Suprapubic skin (tissue), 4 donors: ENCODE results near the gene CSH1. TPM values are rescaled to one million over a fixed set of nuclear protein-coding genes. Genes with fewer than 3 reads are reported as not detected.
"Not testable (repeated sequence)": the region's sequence is repeated elsewhere in the genome, so short reads cannot be mapped to it uniquely, and the experiment has no call there.

Source experiments
- DNase-seq, 2 donors: peaks; one replicate each; pipeline ENCODE4 v3.0.0-alpha.2; 2019; ENCODE audit warnings: low spot score in 2 of 2
- H3K27ac ChIP-seq: fragments of 200-600 bp; sonication (generic); one replicate; pipeline ENCODE4 v1.5.1; 2019
- H3K27me3 ChIP-seq: fragments of 200-600 bp; sonication (generic); one replicate; pipeline ENCODE4 v1.5.1; 2019
- H3K36me3 ChIP-seq: fragments of 200-600 bp; sonication (generic); one replicate; pipeline ENCODE4 v1.5.1; 2019
- H3K4me1 ChIP-seq: fragments of 200-600 bp; sonication (generic); one replicate; pipeline ENCODE4 v1.5.1; 2019
- H3K4me3 ChIP-seq: fragments of 200-600 bp; sonication (generic); one replicate; pipeline ENCODE4 v1.5.1; 2019; ENCODE audit warnings: mild to moderate bottlenecking
- H3K9me3 ChIP-seq: fragments of 200-600 bp; sonication (generic); one replicate; pipeline ENCODE4 v1.5.1; 2019
- CTCF ChIP-seq, 2 donors: fragments of 200-600 bp in 1 of 2; fragments of 450-650 bp in 1 of 2; sonication (generic) in 1 of 2; IDR thresholded peaks; one replicate each; pipeline ENCODE4 v1.5.1; 2016 to 2019; ENCODE audit warnings: antibody characterized with exemption in 2 of 2, mild to moderate bottlenecking in 1 of 2, moderate library complexity in 1 of 2
- EP300 ChIP-seq: sonication (generic); formaldehyde crosslinking; IDR thresholded peaks from one replicate; pipeline ENCODE4 v1.6.1; 2017; ENCODE audit warnings: antibody characterized with exemption
- POLR2A ChIP-seq, 2 donors: fragments of 450-650 bp; IDR thresholded peaks; one replicate each; pipeline ENCODE4 v1.6.1; 2017; ENCODE audit warnings: antibody characterized with exemption in 2 of 2, mild to moderate bottlenecking in 2 of 2, moderate library complexity in 2 of 2
- POLR2AphosphoS5 ChIP-seq, 3 donors: sonication (generic); formaldehyde crosslinking; IDR thresholded peaks; one replicate each; pipeline ENCODE4 v1.6.1; 2017; ENCODE audit warnings: antibody characterized with exemption in 3 of 3
- WGBS: methylation state at CpG from one replicate; pipeline ENCODE4 v1.1.5; 2018; 5-methylcytosine and 5-hydroxymethylcytosine counted together
- total RNA-seq, 4 donors: library from RNA; depleted of rRNA; stranded (reverse); fragments of >200 nt; gene quantifications; one replicate each; pipeline ENCODE4 v1.1.0, GENCODE V29; 2016

CSH1 gene
- total RNA-seq, 4 donors from 2014 or later, result not detected

GRCh38 chr17:63880706-63881105 lies 15.7 kb downstream of the CSH1 start:
- Histone ChIP-seq H3K27me3 (no peaks in the 10 kb centered on the region), H3K4me3 (no peak overlapping the region), H3K27ac (no peak overlapping the region), H3K36me3 (no peaks in the 10 kb centered on the region), H3K9me3 (no peaks in the 10 kb centered on the region), H3K4me1 (no peaks in the 10 kb centered on the region)
- no peak for TF ChIP-seq POLR2A (IDR thresholded peaks at IDR 0.05)
- TF ChIP-seq CTCF (IDR thresholded peaks at IDR 0.05), result no peak
- TF ChIP-seq POLR2AphosphoS5 (IDR thresholded peaks at IDR 0.05), result no peak
- no peak for TF ChIP-seq EP300
- no CpG with 5 or more reads among the region's 12 CpGs for WGBS
- no peak for DNase-seq

- not testable (repeated sequence) for H3K9me3 ChIP-seq, H3K36me3 ChIP-seq, H3K4me1 ChIP-seq, DNase-seq, H3K4me3 ChIP-seq, H3K27ac ChIP-seq, H3K27me3 ChIP-seq
- 92% methylated on average over 9 of the region's 9 CpGs for WGBS
These were observed 18.0 kb downstream of the CSH1 start for GRCh38 chr17:63878413-63878812.

- 87% methylated on average over 6 of the region's 6 CpGs for WGBS
- not testable (repeated sequence) for H3K36me3 ChIP-seq, H3K4me1 ChIP-seq, H3K4me3 ChIP-seq, DNase-seq, H3K9me3 ChIP-seq, H3K27ac ChIP-seq, H3K27me3 ChIP-seq
These were observed 21.7 kb downstream of the CSH1 start for GRCh38 chr17:63874693-63875092.

- not testable (repeated sequence) for DNase-seq, H3K4me1 ChIP-seq, H3K4me3 ChIP-seq, H3K27me3 ChIP-seq, H3K9me3 ChIP-seq, H3K36me3 ChIP-seq, H3K27ac ChIP-seq
- 81% methylated on average over 4 of the region's 8 CpGs for WGBS
These were observed 22.2 kb downstream of the CSH1 start for GRCh38 chr17:63874061-63874626.

- no CpG with 5 or more reads among the region's 7 CpGs for WGBS
- H3K27me3 ChIP-seq, result not testable (repeated sequence)
These were observed 22.8 kb downstream of the CSH1 start, which contains the start of gene CSH2 for GRCh38 chr17:63873577-63873976. Gene CSH2, minus strand, starts transcription at chr17:63873677. Its CDS starts 63 bp downstream, at chr17:63873614.

GRCh38 chr17:63871646-63872365 lies 24.6 kb downstream of the CSH1 start:
- H3K4me1 ChIP-seq, H3K27me3 ChIP-seq, H3K36me3 ChIP-seq, DNase-seq, H3K9me3 ChIP-seq, H3K27ac ChIP-seq, H3K4me3 ChIP-seq: not testable (repeated sequence)
- WGBS, result 96% methylated on average over 13 of the region's 15 CpGs

More at GRCh38 chr17:63873577-63873976, 22.8 kb downstream of the CSH1 start, which contains the start of gene CSH2:
- not testable (repeated sequence) for H3K36me3 ChIP-seq, H3K27ac ChIP-seq, H3K4me3 ChIP-seq, H3K4me1 ChIP-seq, DNase-seq, H3K9me3 ChIP-seq

- H3K36me3 ChIP-seq, H3K27me3 ChIP-seq, H3K4me1 ChIP-seq, H3K4me3 ChIP-seq, DNase-seq, H3K27ac ChIP-seq, H3K9me3 ChIP-seq: not testable (repeated sequence)
- 77% methylated on average over 4 of the region's 4 CpGs for WGBS
These were observed 26.1 kb downstream of the CSH1 start for GRCh38 chr17:63870292-63870665.

GRCh38 chr17:63869491-63870291 lies 26.7 kb downstream of the CSH1 start:
- DNase-seq, H3K27ac ChIP-seq, H3K36me3 ChIP-seq, H3K27me3 ChIP-seq, H3K9me3 ChIP-seq, H3K4me1 ChIP-seq, H3K4me3 ChIP-seq: not testable (repeated sequence)
- WGBS, result 53% methylated on average over 9 of the region's 9 CpGs

GRCh38 chr17:63866625-63867024 lies 29.7 kb downstream of the CSH1 start:
- not testable (repeated sequence) for H3K4me1 ChIP-seq, DNase-seq, H3K36me3 ChIP-seq, H3K27ac ChIP-seq, H3K4me3 ChIP-seq, H3K27me3 ChIP-seq, H3K9me3 ChIP-seq
- WGBS, result 82% methylated on average over 7 of the region's 7 CpGs
